Stimulated activated memory B cell treated with anti-CD40 and anti-IgM and Interleukin-4, amounts not matched to agents 10 μg/mL and 1 μg/mL and 100 μg/mL, for 72 hours (primary cell): ENCODE data around the gene PHPT1.
"Not testable (repeated sequence)": the region's sequence is repeated elsewhere in the genome, so short reads cannot be mapped to it uniquely, and the experiment has no call there.

Experiments used
- ATAC-seq: fragments of 150-1000 bp; cut with Tn5 transposase; 2 replicates; pipeline ENCODE4 v1.10.0; 2021
- H3K27ac Mint-ChIP-seq: one replicate; pipeline ENCODE4 v1.8.0; 2022; ENCODE audit warnings: mild to moderate bottlenecking, mixed read lengths
- H3K27me3 Mint-ChIP-seq: one replicate; pipeline ENCODE4 v1.8.0; 2022; ENCODE audit warnings: mixed read lengths
- H3K36me3 Mint-ChIP-seq: one replicate; pipeline ENCODE4 v1.8.0; 2022; ENCODE audit warnings: mixed read lengths
- H3K4me1 Mint-ChIP-seq: one replicate; pipeline ENCODE4 v1.8.0; 2022; ENCODE audit warnings: mixed read lengths
- H3K4me3 Mint-ChIP-seq: one replicate; pipeline ENCODE4 v1.8.0; 2022; ENCODE audit warnings: mild to moderate bottlenecking, moderate library complexity, mixed read lengths
- H3K9me3 Mint-ChIP-seq: one replicate; pipeline ENCODE4 v1.8.0; 2022; ENCODE audit warnings: mixed read lengths

The PHPT1 gene

DNA sequence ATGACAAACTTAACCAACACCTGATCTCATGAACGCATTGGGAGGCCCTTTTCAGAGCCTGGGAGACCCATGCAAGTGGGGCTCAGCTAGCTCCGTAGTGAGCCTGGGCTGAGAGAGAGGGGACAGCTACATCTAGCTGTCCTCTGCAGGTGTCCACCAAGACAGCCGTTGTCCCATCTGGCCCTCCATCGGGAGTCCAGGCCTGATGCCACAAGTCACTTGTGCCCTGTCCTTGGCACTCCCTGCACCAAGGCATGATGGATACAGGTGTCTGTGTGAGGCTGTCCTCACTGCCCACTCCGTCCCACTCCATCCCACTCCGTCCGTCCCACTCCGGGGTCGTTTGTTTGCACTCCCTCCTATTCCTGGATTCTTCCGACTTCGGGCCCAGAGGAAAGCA, 19.4 kb downstream of the PHPT1 start:
- H3K27me3 Mint-ChIP-seq: no peaks in the 10 kb centered on the region
- H3K4me3 Mint-ChIP-seq: no peak overlapping the region
- no peak overlapping the region for H3K27ac Mint-ChIP-seq
- no peaks in the 10 kb centered on the region for H3K9me3 Mint-ChIP-seq
- peaks cover 8% of the 10 kb centered on the region for H3K4me1 Mint-ChIP-seq
- H3K36me3 Mint-ChIP-seq: peaks cover 1% of the 10 kb centered on the region
- ATAC-seq: no peak

DNA sequence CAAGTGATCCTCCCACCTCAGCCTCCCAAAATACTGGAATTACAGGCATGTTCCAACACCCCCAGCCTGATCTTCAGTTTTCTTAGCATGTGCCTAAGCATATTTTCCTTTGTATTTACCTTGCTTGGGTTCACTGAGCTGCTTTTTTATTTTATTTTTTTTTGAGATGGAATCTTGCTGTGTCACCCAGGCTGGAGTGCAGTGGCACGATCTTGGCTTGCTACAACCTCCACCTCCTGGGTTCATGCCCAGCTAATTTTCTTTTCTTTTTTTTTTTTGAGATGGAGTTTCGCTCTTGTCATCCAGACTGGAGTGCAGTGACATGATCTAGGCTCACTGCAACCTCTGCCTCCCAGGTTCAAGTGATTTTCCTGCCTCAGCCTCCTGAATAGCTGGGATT, 20.4 kb downstream of the PHPT1 start:
- not testable (repeated sequence) for H3K4me3 Mint-ChIP-seq, H3K9me3 Mint-ChIP-seq, H3K27ac Mint-ChIP-seq, H3K4me1 Mint-ChIP-seq, H3K36me3 Mint-ChIP-seq, H3K27me3 Mint-ChIP-seq, ATAC-seq

DNA sequence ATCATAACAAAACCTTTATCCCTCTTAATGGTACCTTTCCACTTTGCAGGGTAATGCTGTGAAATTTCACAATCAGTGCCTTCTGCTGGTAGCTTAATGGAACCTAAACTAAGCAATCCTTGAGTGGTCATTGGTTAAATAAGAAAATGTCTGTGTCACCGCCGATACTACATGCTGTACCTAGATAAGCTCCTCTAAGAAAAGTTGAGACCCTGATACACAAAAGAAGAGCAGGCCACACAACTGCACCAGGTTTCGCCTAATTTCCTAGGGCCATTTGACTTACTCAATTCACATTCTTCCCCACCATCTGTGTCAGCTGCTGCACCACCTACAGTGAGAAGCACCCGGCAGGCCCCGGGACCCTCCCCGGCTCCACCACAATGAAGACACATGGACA, 25.9 kb downstream of the PHPT1 start:
- Mint-ChIP-seq H3K27me3 (no peaks in the 10 kb centered on the region), H3K4me1 (peaks cover 2% of the 10 kb centered on the region), H3K27ac (no peak overlapping the region), H3K4me3 (no peak overlapping the region), H3K36me3 (no peaks in the 10 kb centered on the region), H3K9me3 (no peaks in the 10 kb centered on the region)
- no peak for ATAC-seq

DNA sequence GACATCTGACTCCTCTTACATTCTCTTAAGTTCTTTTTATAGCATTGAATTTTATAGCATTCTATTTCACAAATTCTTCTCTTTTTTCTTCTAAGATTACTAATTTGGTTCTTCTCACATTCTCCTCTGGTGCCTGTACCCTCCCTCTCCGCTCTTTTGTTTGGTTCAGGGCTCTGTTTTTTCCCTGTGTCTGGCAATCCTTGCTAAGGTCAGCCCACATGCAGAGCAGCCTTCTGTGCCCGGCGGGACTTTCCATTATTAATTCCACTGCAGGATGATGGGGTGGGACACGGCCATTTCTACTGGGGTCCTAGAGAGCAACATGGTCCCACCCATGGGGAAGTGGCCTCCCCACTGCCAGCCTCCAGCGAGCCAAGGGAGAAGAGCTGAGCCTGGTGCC, 27.3 kb downstream of the PHPT1 start:
- Mint-ChIP-seq H3K9me3 (no peaks in the 10 kb centered on the region), H3K4me1 (peaks cover 10% of the 10 kb centered on the region), H3K4me3 (no peak overlapping the region), H3K27me3 (no peaks in the 10 kb centered on the region), H3K36me3 (no peaks in the 10 kb centered on the region), H3K27ac (no peak overlapping the region)
- no peak for ATAC-seq

DNA sequence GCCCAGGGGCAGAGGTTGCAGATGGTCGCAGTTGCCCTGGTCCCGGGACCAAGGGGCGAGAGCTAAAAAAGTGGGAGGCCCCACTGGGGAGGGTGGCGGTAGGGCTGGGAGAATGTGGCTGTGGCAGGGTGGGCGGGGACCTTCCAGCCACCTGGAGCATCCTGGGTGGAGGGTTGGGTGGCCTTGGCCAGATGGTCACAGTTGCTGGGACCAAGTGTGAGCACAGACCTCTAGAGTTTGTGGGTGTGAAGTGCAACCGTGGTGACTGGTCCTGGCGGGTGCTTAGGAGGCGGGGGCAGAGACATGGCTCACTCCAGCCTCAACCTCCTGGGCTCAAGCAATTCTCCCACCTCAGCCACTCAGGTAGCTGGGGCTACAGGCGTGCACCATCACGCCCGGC, 31.4 kb downstream of the PHPT1 start:
- H3K27me3 Mint-ChIP-seq: no peaks in the 10 kb centered on the region
- no peak overlapping the region for H3K4me3 Mint-ChIP-seq
- no peak for ATAC-seq
- no peaks in the 10 kb centered on the region for H3K9me3 Mint-ChIP-seq
- H3K27ac Mint-ChIP-seq: peak overlapping the region; percentile 55
- H3K4me1 Mint-ChIP-seq: peaks cover 40% of the 10 kb centered on the region
- no peaks in the 10 kb centered on the region for H3K36me3 Mint-ChIP-seq

DNA sequence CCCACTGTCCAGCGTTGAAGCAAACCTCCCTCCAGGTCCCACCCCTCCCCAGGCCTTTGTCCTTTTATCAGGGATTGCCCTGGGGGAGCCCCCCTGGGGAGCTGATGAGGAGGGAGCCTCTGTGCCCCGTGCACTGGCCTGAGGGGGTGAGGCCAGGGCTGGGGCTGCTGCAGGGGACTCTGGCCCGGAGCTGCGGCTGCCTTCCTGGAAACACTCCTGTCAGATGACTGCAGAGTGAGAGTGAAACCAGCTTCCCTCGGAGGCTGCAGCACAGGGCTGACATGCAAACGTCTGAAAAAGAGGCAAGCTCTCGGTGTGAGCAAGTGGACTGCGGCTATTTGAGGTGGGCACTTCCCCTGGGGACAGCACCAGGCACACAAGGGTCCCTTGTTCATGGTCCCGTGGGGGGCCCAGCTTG, 32.5 kb downstream of the PHPT1 start:
- Mint-ChIP-seq H3K36me3 (no peaks in the 10 kb centered on the region), H3K4me1 (peaks cover 40% of the 10 kb centered on the region), H3K27ac (peak overlapping the region; percentile 89), H3K27me3 (no peaks in the 10 kb centered on the region), H3K4me3 (peak overlapping the region; percentile 86), H3K9me3 (no peaks in the 10 kb centered on the region)
- peak; percentile 61 for ATAC-seq

DNA sequence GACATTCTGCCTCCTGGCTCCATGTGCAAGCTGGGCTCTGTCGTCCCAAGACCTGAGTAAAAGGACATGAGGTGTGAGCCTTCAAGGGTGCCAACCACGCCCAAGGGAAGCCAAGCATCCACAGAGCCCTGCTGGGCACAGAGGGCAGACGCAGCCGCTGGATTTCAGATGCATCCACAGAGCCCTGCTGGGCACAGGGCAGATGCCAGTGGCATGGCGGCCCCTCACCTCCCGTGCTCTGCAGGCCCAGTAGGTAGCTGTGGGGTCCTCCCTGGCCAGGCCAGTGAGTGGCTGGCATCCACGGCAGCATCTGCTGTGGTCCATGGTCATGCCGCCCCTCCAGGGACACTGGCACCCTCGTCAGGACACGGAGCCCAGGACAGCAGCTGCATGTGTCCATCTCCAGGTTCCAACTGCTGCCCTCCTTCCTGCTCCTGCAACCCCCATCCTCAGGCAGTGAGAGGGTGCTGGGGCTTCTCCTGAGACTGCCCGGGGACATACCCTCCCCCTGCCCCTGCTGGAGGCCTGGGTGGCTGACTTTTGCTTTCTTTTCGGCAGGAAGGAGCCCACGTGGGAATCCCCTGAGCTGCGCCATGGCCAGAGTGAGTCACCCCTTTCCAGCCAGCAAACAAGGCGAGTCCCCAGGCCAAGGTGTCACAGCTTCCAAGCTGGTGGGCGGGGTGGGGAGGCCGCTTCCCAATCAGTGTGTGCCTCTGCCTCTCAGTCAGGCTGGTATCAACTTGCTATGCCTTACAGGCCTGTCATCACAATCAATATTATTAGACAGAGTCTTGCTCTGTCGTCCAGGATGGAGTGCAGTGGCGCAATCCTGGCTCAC, 33.1 kb downstream of the PHPT1 start:
- Mint-ChIP-seq H3K27ac (peak overlapping the region; percentile 89), H3K4me3 (peak overlapping the region; percentile 86), H3K4me1 (peaks cover 45% of the 10 kb centered on the region), H3K9me3 (no peaks in the 10 kb centered on the region), H3K27me3 (no peaks in the 10 kb centered on the region), H3K36me3 (no peaks in the 10 kb centered on the region)
- ATAC-seq: peak; percentile 68

DNA sequence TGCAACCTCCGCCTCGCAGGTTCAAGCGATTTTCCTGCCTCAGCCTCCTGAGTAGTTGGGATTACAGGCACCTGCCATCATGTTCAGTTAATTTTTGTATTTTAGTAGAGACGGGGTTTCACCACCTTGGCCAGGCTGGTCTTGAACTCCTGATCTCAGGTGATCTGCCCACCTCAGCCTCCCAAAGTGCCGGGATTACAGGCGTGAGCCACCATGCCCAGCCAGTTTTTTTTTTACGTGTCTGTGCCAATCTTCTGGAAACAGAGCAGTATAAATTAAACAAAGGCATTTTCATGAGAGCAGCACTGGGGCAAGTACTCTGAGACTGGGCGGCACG, 33.7 kb downstream of the PHPT1 start:
- Mint-ChIP-seq H3K4me3 (peak overlapping the region; percentile 86), H3K4me1 (peaks cover 50% of the 10 kb centered on the region), H3K27ac (peak overlapping the region; percentile 89)
- not testable (repeated sequence) for ATAC-seq, H3K36me3 Mint-ChIP-seq, H3K27me3 Mint-ChIP-seq, H3K9me3 Mint-ChIP-seq

DNA sequence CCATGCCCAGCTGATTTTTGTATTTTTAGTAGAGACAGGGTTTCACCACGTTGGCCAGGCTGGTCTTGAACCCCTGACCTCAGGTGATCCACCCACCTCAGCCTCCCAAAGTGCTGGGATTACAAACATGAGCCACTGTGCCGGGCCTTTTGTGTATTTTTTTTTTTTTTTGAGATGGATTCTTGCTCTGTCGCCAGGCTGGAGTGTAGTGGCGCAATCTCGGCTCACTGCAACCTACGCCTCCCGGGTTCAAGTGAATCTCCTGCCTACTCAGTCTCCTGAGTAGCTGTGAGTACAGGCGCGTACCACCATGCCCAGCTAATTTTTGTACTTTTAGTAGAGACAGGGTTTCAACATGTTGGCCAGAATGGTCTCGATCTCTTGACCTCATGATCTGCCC, 34.5 kb downstream of the PHPT1 start:
- not testable (repeated sequence) for H3K27me3 Mint-ChIP-seq, H3K27ac Mint-ChIP-seq, H3K9me3 Mint-ChIP-seq, H3K36me3 Mint-ChIP-seq, ATAC-seq, H3K4me3 Mint-ChIP-seq
- H3K4me1 Mint-ChIP-seq: peaks cover 55% of the 10 kb centered on the region

DNA sequence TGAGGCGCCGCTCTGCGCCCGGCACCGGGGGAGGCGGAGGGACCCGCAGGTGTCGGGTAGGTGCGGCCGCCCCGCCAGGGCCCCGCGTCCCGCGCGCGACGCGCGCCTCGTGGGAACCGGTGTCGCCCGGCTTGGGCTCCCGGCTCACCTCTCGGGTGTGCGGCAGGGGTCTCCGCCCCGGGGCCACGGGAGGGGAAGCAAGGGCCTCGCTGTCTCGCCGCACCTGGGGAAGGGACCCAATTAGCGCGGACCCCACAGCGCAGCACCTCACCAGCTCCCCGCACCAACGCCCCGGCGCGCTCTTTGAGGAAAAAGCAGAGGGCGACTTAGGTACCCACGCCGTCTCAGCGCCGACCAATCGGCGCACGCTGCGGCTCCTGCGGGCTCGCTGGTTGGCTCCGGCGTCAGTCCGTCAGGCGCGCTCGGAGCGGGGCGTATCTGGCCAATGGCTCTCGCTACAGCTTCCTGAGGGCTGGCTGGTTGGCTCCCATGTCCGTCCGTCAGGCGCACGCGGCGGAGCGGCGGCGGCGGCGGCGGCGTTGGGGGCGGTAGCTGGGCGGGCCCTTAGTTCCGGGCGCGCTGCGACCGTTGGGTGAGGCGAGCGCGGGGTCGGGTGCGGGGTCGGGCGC, 36.9 kb downstream of the PHPT1 start, which contains the start of gene TRAF2:
TSS of gene TRAF2 (plus strand) at position 567 of the 629 bp plus-strand sequence. CDS start 12,225 bp downstream, outside the sequence.
- peak; percentile 95 for ATAC-seq
- peaks cover 49% of the 10 kb centered on the region for H3K4me1 Mint-ChIP-seq

DNA sequence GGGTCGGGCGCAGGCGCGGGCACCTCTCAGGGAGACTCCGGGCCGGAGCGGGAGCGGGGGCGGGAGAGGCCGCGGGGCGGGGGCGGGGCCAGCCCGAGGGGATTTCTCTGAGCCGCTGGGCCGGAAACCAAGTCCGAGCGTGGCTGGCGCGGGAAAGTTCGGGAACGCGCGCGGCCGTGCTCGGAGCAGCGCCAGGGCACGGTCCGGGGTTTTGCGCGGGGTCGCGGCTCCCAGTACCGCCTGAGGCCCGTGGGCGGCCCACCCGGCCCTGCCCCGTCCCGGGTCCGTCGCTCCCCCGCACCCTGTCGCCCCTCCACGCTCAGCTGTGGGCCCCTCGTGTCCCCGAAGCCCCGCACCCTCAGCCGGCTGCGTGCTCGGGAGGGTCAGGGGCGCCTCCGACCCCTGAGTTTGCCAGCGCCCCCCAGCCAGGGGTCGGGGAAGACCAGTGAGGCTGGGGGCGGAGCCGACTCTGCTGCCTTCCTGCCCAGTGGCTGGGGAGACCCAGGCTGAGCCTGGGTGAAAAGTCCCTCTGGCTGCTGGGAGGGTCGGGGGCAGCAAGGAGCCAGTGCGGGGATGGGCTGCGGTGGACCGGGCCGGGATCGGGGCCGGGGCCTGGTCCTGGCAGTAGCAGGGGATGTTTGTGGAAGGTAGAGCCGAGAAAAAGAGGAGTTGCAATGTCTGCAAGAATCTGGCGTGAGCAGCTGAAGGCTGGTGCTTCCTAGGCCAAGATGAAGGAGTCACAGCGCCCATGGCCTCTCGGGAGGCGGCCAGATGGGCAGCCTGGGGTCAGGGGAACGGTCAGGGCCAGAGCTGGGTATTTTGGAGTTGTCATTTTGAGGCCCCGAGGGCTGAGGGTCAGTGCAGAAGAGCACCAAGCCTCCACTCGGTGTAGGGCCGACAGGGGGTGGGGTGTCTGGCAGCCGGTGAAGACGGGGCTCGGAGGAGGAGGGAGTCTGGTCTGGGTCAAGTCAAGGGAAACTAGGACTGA, 37.7 kb downstream of the PHPT1 start:
- ATAC-seq: peak; percentile 32
- H3K4me1 Mint-ChIP-seq: peaks cover 41% of the 10 kb centered on the region
- peak overlapping the region; percentile 78 for H3K27ac Mint-ChIP-seq
- no peaks in the 10 kb centered on the region for H3K9me3 Mint-ChIP-seq
- H3K4me3 Mint-ChIP-seq: peak overlapping the region; percentile 95
- no peaks in the 10 kb centered on the region for H3K27me3 Mint-ChIP-seq
- H3K36me3 Mint-ChIP-seq: no peaks in the 10 kb centered on the region

More for the DNA sequence above, 36.9 kb downstream of the PHPT1 start, which contains the start of gene TRAF2:
- Mint-ChIP-seq H3K36me3 (no peaks in the 10 kb centered on the region), H3K27ac (peak within 1 kb of the TSS; percentile 78), H3K27me3 (no peaks in the 10 kb centered on the region), H3K9me3 (no peaks in the 10 kb centered on the region), H3K4me3 (peak within 1 kb of the TSS; percentile 95)

DNA sequence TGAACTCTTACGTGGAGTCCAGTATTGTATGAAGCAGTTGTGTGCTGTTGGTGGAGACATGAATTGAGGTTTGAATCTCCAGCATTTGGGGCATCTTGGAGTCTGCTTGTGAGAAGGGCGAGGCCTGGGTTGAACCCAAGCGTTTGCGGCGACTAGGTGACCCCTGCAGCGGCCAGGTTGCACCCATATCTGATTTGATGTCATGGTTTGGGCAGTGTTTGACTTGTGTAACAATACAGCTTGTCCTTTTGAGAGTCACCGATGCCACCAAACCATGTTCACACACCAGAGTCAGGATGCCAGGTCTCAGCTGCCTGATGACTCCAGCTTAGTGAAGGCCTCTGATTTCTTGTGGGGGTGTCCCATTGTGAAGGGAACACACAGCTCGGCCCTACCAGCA, 39.2 kb downstream of the PHPT1 start:
- Mint-ChIP-seq H3K4me3 (no peak overlapping the region), H3K36me3 (no peaks in the 10 kb centered on the region), H3K27me3 (no peaks in the 10 kb centered on the region), H3K9me3 (no peaks in the 10 kb centered on the region), H3K27ac (no peak overlapping the region), H3K4me1 (peaks cover 34% of the 10 kb centered on the region)
- no peak for ATAC-seq

DNA sequence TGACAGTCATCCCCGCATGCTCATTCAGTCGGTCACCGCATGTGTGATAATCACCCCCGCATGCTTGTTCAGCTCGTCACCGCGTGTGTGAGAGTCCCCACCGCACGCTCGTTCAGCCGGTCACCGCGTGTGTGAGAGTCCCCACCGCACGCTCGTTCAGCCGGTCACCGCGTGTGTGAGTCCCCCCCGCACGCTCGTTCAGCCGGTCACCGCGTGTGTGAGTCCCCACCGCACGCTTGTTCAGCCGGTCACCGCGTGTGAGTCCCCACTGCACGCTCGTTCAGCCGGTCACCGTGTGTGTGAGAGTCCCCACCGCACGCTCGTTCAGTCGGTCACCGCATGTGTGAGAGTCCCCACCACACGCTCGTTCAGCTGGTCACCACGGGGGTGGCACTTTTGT, 40.6 kb downstream of the PHPT1 start:
- Mint-ChIP-seq H3K27ac (no peak overlapping the region), H3K4me1 (peaks cover 40% of the 10 kb centered on the region), H3K27me3 (no peaks in the 10 kb centered on the region)

DNA sequence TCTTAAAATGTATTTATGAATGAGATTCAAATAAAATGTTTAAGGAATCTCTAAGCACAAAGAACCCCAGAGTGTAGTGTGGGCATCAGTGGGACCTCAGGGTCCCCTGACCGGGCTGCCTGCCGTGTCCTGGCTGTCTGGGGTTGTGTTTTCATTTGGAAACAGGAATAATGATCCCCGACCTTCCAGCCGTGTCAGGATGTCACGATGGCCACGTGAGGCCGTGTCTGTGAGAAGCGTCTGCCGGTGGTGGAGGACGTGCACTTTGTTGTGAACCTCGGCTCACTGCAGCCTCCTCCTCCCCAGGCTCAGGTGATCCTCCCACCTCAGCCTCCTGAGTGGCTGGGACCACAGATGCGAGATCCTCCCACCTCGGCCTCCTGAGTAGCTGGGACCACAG, 41.5 kb downstream of the PHPT1 start:
- H3K4me1 Mint-ChIP-seq: peaks cover 36% of the 10 kb centered on the region
- no peaks in the 10 kb centered on the region for H3K9me3 Mint-ChIP-seq
- H3K27ac Mint-ChIP-seq: no peak overlapping the region
- peaks cover 15% of the 10 kb centered on the region for H3K36me3 Mint-ChIP-seq
- no peak overlapping the region for H3K4me3 Mint-ChIP-seq
- H3K27me3 Mint-ChIP-seq: no peaks in the 10 kb centered on the region
- ATAC-seq: no peak

More for the DNA sequence above, 40.6 kb downstream of the PHPT1 start:
- Mint-ChIP-seq H3K4me3 (no peak overlapping the region), H3K36me3 (peaks cover 10% of the 10 kb centered on the region), H3K9me3 (no peaks in the 10 kb centered on the region)
- ATAC-seq: no peak

DNA sequence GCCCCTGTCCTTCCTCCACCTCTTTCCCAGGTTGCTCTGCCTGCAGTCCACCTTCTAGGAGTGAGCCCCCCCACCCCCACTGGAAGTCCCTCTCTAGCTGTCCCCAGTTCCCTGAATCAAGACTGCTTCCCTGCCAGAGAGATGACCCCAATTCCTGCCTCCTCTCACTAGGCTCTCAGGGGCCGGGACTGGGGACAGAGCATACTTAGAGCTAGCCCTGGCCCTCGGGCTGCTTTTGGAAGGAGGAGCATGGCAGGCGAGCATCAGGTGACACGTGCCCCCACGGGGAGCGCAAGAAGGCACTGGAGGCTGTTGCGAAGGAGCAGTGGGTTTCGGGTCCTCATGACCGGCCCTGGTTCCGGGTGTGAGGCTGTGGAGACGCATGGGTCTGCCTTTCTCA, 46.8 kb downstream of the PHPT1 start:
- H3K4me1 Mint-ChIP-seq: peaks cover 69% of the 10 kb centered on the region
- H3K27ac Mint-ChIP-seq: peak overlapping the region; percentile 80
- H3K9me3 Mint-ChIP-seq: no peaks in the 10 kb centered on the region
- ATAC-seq: no peak
- peaks cover 42% of the 10 kb centered on the region for H3K36me3 Mint-ChIP-seq
- H3K27me3 Mint-ChIP-seq: no peaks in the 10 kb centered on the region
- no peak overlapping the region for H3K4me3 Mint-ChIP-seq
